Activated T-helper 17 cell treated with anti-CD3 and anti-CD28 coated beads, Interleukin-2, amount 50 U/mL, for 72 hours (primary cell): ENCODE results near the gene PACSIN2. TPM values are rescaled to one million over a fixed set of nuclear protein-coding genes. Genes with fewer than 3 reads are reported as not detected.
"Not testable (repeated sequence)": the region's sequence is repeated elsewhere in the genome, so short reads cannot be mapped to it uniquely, and the experiment has no call there.

Source experiments
- ATAC-seq: fragments of 150-1000 bp; cut with Tn5 transposase; replicated peaks from 2 replicates; pipeline ENCODE4 v1.10.0; 2021; ENCODE audit warnings: mild to moderate bottlenecking, moderate library complexity
- H3K27ac Mint-ChIP-seq: one replicate; pipeline ENCODE4 v1.8.0; 2022; ENCODE audit warnings: mixed read lengths
- H3K27me3 Mint-ChIP-seq: one replicate; pipeline ENCODE4 v1.8.0; 2022; ENCODE audit warnings: mixed read lengths
- H3K36me3 Mint-ChIP-seq: one replicate; pipeline ENCODE4 v1.8.0; 2022; ENCODE audit warnings: low read depth, mild to moderate bottlenecking, mixed read lengths
- H3K4me1 Mint-ChIP-seq: one replicate; pipeline ENCODE4 v1.8.0; 2022; ENCODE audit warnings: mixed read lengths
- H3K4me3 Mint-ChIP-seq: one replicate; pipeline ENCODE4 v1.8.0; 2022; ENCODE audit warnings: mild to moderate bottlenecking, mixed read lengths
- H3K9me3 Mint-ChIP-seq: one replicate; pipeline ENCODE4 v1.8.0; 2022; ENCODE audit warnings: mixed read lengths
- total RNA-seq, 2 donors: library from RNA; stranded (reverse); gene quantifications; one replicate each; pipeline ENCODE4 v1.2.3, GENCODE V29; 2022

Gene PACSIN2
- total RNA-seq, 2 donors from 2014 or later, result 22.9 to 26.3 TPM

GRCh38 chr22:43017525-43018460 lies 2.8 kb upstream of the PACSIN2 start:
- H3K4me1 Mint-ChIP-seq, result peaks cover 16% of the 10 kb centered on the region
- no peak for ATAC-seq
- no peak overlapping the region for H3K4me3 Mint-ChIP-seq
- H3K27ac Mint-ChIP-seq, result no peak overlapping the region
- no peaks in the 10 kb centered on the region for H3K36me3 Mint-ChIP-seq
- H3K9me3 Mint-ChIP-seq, result no peaks in the 10 kb centered on the region
- no peaks in the 10 kb centered on the region for H3K27me3 Mint-ChIP-seq

- not testable (repeated sequence) for H3K36me3 Mint-ChIP-seq, H3K27me3 Mint-ChIP-seq, ATAC-seq, H3K27ac Mint-ChIP-seq, H3K9me3 Mint-ChIP-seq
- peaks cover 16% of the 10 kb centered on the region for H3K4me1 Mint-ChIP-seq
- H3K4me3 Mint-ChIP-seq, result peak overlapping the region; percentile 93
Measured at GRCh38 chr22:43016150-43016549, 1.2 kb upstream of the PACSIN2 start.

GRCh38 chr22:43015677-43016042 lies 711 bp upstream of the PACSIN2 start:
- Mint-ChIP-seq H3K27ac (peak overlapping the region; percentile 83), H3K4me3 (peak overlapping the region; percentile 93), H3K27me3 (no peaks in the 10 kb centered on the region), H3K4me1 (peaks cover 16% of the 10 kb centered on the region), H3K36me3 (no peaks in the 10 kb centered on the region), H3K9me3 (no peaks in the 10 kb centered on the region)
- ATAC-seq, result no peak

- no peaks in the 10 kb centered on the region for H3K9me3 Mint-ChIP-seq
- H3K4me3 Mint-ChIP-seq, result peak overlapping the region; percentile 93
- H3K4me1 Mint-ChIP-seq, result peaks cover 16% of the 10 kb centered on the region
- H3K27me3 Mint-ChIP-seq, result no peaks in the 10 kb centered on the region
- peak; percentile 14 for ATAC-seq
- peak overlapping the region; percentile 88 for H3K27ac Mint-ChIP-seq
- H3K36me3 Mint-ChIP-seq, result no peaks in the 10 kb centered on the region
Measured at GRCh38 chr22:43014316-43014868, 557 bp downstream of the PACSIN2 start.

- Mint-ChIP-seq H3K9me3 (no peaks in the 10 kb centered on the region), H3K36me3 (no peaks in the 10 kb centered on the region), H3K4me3 (peak overlapping the region; percentile 93), H3K27ac (peak overlapping the region; percentile 88), H3K4me1 (peaks cover 20% of the 10 kb centered on the region), H3K27me3 (no peaks in the 10 kb centered on the region)
- peak; percentile 27 for ATAC-seq
Measured at GRCh38 chr22:43013355-43014315, 1.3 kb downstream of the PACSIN2 start.

GRCh38 chr22:43012390-43012789 lies 2.6 kb downstream of the PACSIN2 start:
- H3K9me3 Mint-ChIP-seq, result no peaks in the 10 kb centered on the region

DNA sequence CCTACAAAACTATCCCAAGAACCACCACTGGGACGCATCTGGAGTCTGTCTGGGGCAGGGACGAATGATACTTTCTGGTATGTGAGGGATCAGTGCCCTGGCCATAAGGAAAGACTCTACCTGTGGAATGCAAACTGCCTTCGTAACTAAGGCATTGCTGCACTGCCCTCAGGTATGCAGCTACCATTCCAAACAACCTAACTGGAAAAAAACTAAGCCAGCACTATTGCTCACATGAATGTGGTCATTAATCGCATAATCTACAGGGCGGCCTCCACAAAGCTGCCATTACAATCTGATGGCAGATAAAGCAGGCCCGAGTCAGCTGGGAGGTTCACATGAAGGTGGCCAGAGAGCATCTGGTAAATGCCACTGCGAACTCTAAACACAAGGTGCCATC lies 3.9 kb downstream of the PACSIN2 start:
- ATAC-seq, result no peak
- H3K36me3 Mint-ChIP-seq, result no peaks in the 10 kb centered on the region
- H3K27me3 Mint-ChIP-seq, result no peaks in the 10 kb centered on the region
- H3K4me3 Mint-ChIP-seq, result no peak overlapping the region
- H3K27ac Mint-ChIP-seq, result no peak overlapping the region
- H3K9me3 Mint-ChIP-seq, result no peaks in the 10 kb centered on the region
- H3K4me1 Mint-ChIP-seq, result peaks cover 25% of the 10 kb centered on the region

More at GRCh38 chr22:43012390-43012789, 2.6 kb downstream of the PACSIN2 start:
- H3K27ac Mint-ChIP-seq, result no peak overlapping the region
- H3K36me3 Mint-ChIP-seq, result no peaks in the 10 kb centered on the region
- peaks cover 25% of the 10 kb centered on the region for H3K4me1 Mint-ChIP-seq
- H3K27me3 Mint-ChIP-seq, result no peaks in the 10 kb centered on the region
- H3K4me3 Mint-ChIP-seq, result no peak overlapping the region
- ATAC-seq, result no peak

DNA sequence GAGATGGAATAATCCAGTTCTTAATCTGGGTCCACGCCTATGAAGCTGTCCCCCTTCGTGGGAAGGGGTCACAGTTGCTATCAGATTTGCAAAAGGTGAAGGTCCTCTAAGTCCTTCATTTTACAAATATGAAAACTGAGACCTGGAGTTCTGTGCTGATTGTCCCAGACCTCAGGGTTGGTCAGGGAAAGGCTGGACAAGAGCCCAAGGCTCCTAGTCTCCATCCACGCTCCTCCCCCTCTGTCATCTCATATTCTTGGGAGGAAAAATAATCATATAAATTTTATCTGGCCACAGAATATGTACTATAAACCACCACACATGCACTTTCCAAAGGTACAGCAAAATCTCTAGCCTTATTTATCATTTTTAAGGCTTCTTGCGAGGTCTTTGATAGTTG lies 5.5 kb downstream of the PACSIN2 start:
- ATAC-seq, result no peak
- H3K36me3 Mint-ChIP-seq, result no peaks in the 10 kb centered on the region
- no peaks in the 10 kb centered on the region for H3K27me3 Mint-ChIP-seq
- no peak overlapping the region for H3K27ac Mint-ChIP-seq
- H3K4me1 Mint-ChIP-seq, result peaks cover 20% of the 10 kb centered on the region
- no peak overlapping the region for H3K4me3 Mint-ChIP-seq
- no peaks in the 10 kb centered on the region for H3K9me3 Mint-ChIP-seq

DNA sequence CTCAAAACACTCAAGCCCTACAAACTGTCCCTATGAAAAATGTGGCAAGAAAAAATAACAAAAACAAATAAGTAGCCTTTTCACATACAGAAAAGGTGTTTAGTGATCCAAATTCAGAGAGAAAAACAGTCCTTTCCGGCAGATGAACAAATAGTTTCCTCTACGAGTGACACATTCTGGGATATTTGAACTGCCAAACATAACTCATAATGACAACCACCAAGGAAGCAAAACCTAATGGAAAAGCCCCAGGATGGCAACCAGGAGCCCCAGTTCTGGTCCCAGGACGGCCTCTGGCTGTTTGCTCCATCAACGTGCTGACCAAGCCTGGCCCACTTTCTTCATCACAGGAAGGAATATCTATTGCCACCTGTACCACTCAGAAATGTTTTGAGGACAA lies 6.0 kb downstream of the PACSIN2 start:
- Mint-ChIP-seq H3K4me3 (no peak overlapping the region), H3K36me3 (no peaks in the 10 kb centered on the region), H3K27ac (no peak overlapping the region), H3K27me3 (no peaks in the 10 kb centered on the region), H3K9me3 (no peaks in the 10 kb centered on the region), H3K4me1 (peaks cover 20% of the 10 kb centered on the region)
- ATAC-seq, result no peak

GRCh38 chr22:43008509-43008908 lies 6.4 kb downstream of the PACSIN2 start:
- Mint-ChIP-seq H3K36me3 (no peaks in the 10 kb centered on the region), H3K4me3 (no peak overlapping the region), H3K9me3 (no peaks in the 10 kb centered on the region), H3K27me3 (no peaks in the 10 kb centered on the region), H3K4me1 (peaks cover 20% of the 10 kb centered on the region), H3K27ac (no peak overlapping the region)
- ATAC-seq, result no peak

DNA sequence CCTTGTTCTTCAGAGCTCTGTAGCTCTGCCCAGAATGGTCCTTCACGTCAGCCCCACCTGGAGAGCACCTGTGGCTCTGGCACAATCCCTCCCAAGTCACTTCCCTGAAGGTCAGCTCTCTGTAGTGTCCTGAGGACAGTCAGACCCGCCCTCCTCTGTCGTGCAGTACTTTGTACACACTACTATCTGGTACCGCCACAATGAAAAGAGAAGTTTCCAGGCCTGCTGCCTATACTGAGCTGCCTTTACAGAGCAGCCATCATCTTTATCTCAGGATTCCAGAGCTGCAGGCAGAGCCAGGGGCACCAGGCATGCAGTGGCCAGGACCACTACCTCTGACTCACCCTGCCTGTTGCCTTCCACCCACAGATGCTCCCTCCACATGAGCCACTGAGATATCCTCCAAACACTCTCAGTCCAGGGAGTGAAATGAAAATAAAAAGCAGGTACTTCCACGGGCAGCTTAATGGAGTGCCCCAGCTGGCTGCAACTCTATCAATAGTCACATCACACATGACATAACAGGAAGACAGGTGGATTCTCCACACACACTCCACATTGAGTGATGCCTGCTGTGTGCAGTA lies 7.3 kb downstream of the PACSIN2 start:
- H3K4me3 Mint-ChIP-seq, result no peak overlapping the region
- no peaks in the 10 kb centered on the region for H3K36me3 Mint-ChIP-seq
- peak overlapping the region; percentile 28 for H3K27ac Mint-ChIP-seq
- no peaks in the 10 kb centered on the region for H3K27me3 Mint-ChIP-seq
- peaks cover 14% of the 10 kb centered on the region for H3K4me1 Mint-ChIP-seq
- no peaks in the 10 kb centered on the region for H3K9me3 Mint-ChIP-seq
- peak; percentile 68 for ATAC-seq

DNA sequence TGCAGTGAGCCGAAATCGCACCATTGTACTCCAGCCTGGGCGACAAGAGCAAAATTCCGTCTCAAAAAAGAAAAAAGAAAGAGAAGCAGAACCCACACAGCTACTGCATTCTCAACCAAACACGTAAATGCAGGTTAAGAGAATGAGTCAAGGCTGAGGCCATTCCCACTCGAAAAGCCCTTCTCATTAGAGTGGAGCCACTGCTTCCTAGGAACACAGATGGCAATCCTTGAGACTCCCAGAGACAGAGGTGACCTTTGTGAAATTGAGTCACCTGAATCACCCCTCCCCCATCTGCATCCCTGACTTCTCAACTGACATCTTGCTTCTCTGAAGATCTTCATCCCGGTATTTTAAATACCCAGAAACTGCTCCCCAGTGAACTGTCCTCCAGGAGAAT lies 8.2 kb downstream of the PACSIN2 start:
- no peaks in the 10 kb centered on the region for H3K36me3 Mint-ChIP-seq
- H3K4me3 Mint-ChIP-seq, result no peak overlapping the region
- peaks cover 21% of the 10 kb centered on the region for H3K4me1 Mint-ChIP-seq
- ATAC-seq, result no peak
- H3K27ac Mint-ChIP-seq, result peak overlapping the region; percentile 28
- no peaks in the 10 kb centered on the region for H3K27me3 Mint-ChIP-seq
- H3K9me3 Mint-ChIP-seq, result no peaks in the 10 kb centered on the region

GRCh38 chr22:43006016-43006505 lies 8.9 kb downstream of the PACSIN2 start:
- Mint-ChIP-seq H3K27ac (no peak overlapping the region), H3K4me3 (no peak overlapping the region), H3K9me3 (no peaks in the 10 kb centered on the region), H3K27me3 (no peaks in the 10 kb centered on the region), H3K4me1 (peaks cover 28% of the 10 kb centered on the region), H3K36me3 (no peaks in the 10 kb centered on the region)
- no peak for ATAC-seq

DNA sequence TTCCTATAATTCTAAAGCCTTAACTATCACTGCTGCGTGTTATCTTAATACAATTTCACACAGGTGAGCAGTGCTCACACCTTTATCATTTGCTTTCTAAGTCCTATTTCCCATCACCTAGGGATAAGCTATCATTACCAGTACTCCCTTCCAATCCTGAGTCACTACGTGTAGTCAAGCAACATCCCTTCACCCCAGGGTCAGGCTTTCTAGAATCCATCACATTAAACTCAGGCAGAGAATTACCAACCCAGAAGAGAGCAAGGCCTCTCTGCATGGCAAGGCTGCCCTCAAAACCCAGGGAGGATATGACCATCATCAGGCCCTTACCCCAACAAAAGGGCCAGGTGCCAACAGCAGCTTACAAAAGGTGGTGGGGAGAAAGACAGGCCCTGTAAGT lies 9.8 kb downstream of the PACSIN2 start:
- Mint-ChIP-seq H3K9me3 (no peaks in the 10 kb centered on the region), H3K27me3 (no peaks in the 10 kb centered on the region), H3K36me3 (no peaks in the 10 kb centered on the region)

More for the DNA sequence above, 9.8 kb downstream of the PACSIN2 start:
- H3K27ac Mint-ChIP-seq, result no peak overlapping the region
- H3K4me1 Mint-ChIP-seq, result peaks cover 37% of the 10 kb centered on the region
- no peak overlapping the region for H3K4me3 Mint-ChIP-seq
- no peak for ATAC-seq
